CD4-positive, alpha-beta T cell (primary cell): ENCODE data around the gene MFAP5. TPM values are rescaled to one million over a fixed set of nuclear protein-coding genes. Genes with fewer than 3 reads are reported as not detected.
A peak's percentile ranks its signal among the peaks of the same experiment; 100 is the strongest.

Experiments used
- ATAC-seq: fragments of 200-7000 bp; cut with Tn5 transposase; one replicate; pipeline ENCODE4 v1.10.0; 2022; ENCODE audit warnings: mild to moderate bottlenecking; ENCODE audit not compliant: poor library complexity
- CTCF ChIA-PET: fragments of 350-600 bp; sonication (Branson Sonifier 250); formaldehyde crosslinking; loops from one replicate; lab custom pipeline; 2021; ENCODE audit warnings: antibody characterized with exemption, inconsistent platforms; lab: Charles Lee
- POLR2A ChIA-PET: fragments of 350-600 bp; sonication (Branson Sonifier 250); formaldehyde crosslinking; loops from one replicate; lab custom pipeline; 2021; ENCODE audit warnings: antibody characterized with exemption, inconsistent platforms; lab: Charles Lee
- DNase-seq, 14 experiments: peaks; one replicate each; pipeline ENCODE4 v3.0.0-alpha.2; 2013 to 2020; ENCODE audit warnings: mixed read lengths in 2 of 14
- H3K27ac ChIP-seq, 2 donors: one replicate each; pipeline versions ENCODE4 v1.5.1 to v1.7.0; 2013; ENCODE audit warnings: low read length in 2 of 2, low read depth in 1 of 2, mild to moderate bottlenecking in 1 of 2
- H3K27me3 ChIP-seq, 2 experiments: 1 replicate in 1 of 2; 2 replicates in 1 of 2; pipeline versions ENCODE4 v1.6.1 to v1.7.0; 2013; ENCODE audit warnings: low read length in 2 of 2, control low read depth in 1 of 2, mild to moderate bottlenecking in 1 of 2, moderate library complexity in 1 of 2; ENCODE audit not compliant: insufficient read depth in 2 of 2, control insufficient read depth in 1 of 2
- H3K36me3 ChIP-seq: one replicate; pipeline ENCODE4 v1.6.1; 2013; ENCODE audit warnings: low read length, control low read depth; ENCODE audit not compliant: insufficient read depth
- H3K4me1 ChIP-seq: one replicate; pipeline ENCODE4 v1.6.1; 2013; ENCODE audit warnings: low read length, control low read depth; ENCODE audit not compliant: insufficient read depth
- H3K4me3 ChIP-seq: one replicate; pipeline ENCODE4 v1.5.1; 2013; ENCODE audit warnings: mild to moderate bottlenecking, low read length, moderate library complexity
- H3K9me3 ChIP-seq, 2 experiments: 1 replicate in 1 of 2; 2 replicates in 1 of 2; pipeline versions ENCODE4 v1.6.1 to v1.7.0; 2013; ENCODE audit warnings: low read length in 2 of 2, mild to moderate bottlenecking in 2 of 2, control low read depth in 1 of 2, moderate library complexity in 1 of 2; ENCODE audit not compliant: control insufficient read depth in 1 of 2, insufficient read depth in 1 of 2
- H3K27ac Mint-ChIP-seq: one replicate; pipeline ENCODE4 v1.8.0; 2020; ENCODE audit warnings: mixed read lengths
- H3K27me3 Mint-ChIP-seq: one replicate; pipeline ENCODE4 v1.8.0; 2021; ENCODE audit warnings: mixed read lengths
- H3K36me3 Mint-ChIP-seq: one replicate; pipeline ENCODE4 v1.8.0; 2021; ENCODE audit warnings: low read depth, mixed read lengths
- H3K4me1 Mint-ChIP-seq: one replicate; pipeline ENCODE4 v1.8.0; 2021; ENCODE audit warnings: low read depth, mixed read lengths
- H3K4me3 Mint-ChIP-seq: one replicate; pipeline ENCODE4 v1.8.0; 2020; ENCODE audit warnings: mild to moderate bottlenecking, mixed read lengths
- H3K9me3 Mint-ChIP-seq: one replicate; pipeline ENCODE4 v1.8.0; 2020; ENCODE audit warnings: mixed read lengths
- intact Hi-C, 2 experiments: fragments of 100-400 bp; cut with DNase I in 1 of 2; cut with micrococcal nuclease in 1 of 2; formaldehyde crosslinking; loops; one replicate each; pipeline versions ENCODE4 v1.15.1 to v1.9.0; 2023 to 2025; cut with DNase I, micrococcal nuclease
- total RNA-seq, 174 experiments: library from RNA in 2 of 174; stranded (reverse) in 2 of 174; gene quantifications; one replicate each; pipeline ENCODE4 v1.2.3 and lab custom pipeline; 2021 to 2026
- TF ChIP-seq, protein P1 (sequence below): fragments of 200-600 bp; IDR thresholded peaks from one replicate; pipeline ENCODE4 v1.8.0; 2022; ENCODE audit warnings: antibody characterized with exemption, mild to moderate bottlenecking

Gene MFAP5
- total RNA-seq, 2 experiments from 2014 or later = not detected

DNA sequence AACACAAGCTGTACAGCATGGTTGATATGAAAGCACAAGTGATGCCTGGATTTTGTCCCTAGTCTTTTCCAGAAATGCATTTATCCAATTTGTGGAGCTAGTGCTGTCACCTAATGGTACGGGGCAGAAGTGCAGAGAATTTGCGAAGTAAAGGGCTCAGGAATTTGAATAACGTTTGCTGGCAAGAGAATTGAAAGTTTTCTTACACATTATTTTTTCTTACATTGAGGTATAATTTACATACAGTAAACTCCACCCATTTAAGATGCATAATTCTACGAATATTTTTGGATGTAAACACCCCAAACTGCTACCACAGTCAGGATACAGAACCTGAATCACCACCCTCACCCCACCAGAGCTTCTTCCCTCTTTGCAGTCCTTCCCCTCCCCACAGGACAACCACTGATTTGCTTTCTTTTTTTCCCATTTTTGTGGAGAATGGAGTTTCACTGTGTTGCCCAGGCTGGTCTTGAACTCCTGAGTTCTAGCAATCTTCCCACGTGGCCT lies 53.5 kb downstream of the MFAP5 start:
- Mint-ChIP-seq H3K4me3 (peak overlapping the region; percentile 58), H3K27me3 (peaks cover 7% of the 10 kb centered on the region), H3K27ac (no peak overlapping the region), H3K4me1 (peaks cover 12% of the 10 kb centered on the region), H3K36me3 (no peaks in the 10 kb centered on the region), H3K9me3 (no peaks in the 10 kb centered on the region)
- TF ChIP-seq, protein P1, sequence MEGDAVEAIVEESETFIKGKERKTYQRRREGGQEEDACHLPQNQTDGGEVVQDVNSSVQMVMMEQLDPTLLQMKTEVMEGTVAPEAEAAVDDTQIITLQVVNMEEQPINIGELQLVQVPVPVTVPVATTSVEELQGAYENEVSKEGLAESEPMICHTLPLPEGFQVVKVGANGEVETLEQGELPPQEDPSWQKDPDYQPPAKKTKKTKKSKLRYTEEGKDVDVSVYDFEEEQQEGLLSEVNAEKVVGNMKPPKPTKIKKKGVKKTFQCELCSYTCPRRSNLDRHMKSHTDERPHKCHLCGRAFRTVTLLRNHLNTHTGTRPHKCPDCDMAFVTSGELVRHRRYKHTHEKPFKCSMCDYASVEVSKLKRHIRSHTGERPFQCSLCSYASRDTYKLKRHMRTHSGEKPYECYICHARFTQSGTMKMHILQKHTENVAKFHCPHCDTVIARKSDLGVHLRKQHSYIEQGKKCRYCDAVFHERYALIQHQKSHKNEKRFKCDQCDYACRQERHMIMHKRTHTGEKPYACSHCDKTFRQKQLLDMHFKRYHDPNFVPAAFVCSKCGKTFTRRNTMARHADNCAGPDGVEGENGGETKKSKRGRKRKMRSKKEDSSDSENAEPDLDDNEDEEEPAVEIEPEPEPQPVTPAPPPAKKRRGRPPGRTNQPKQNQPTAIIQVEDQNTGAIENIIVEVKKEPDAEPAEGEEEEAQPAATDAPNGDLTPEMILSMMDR = peak; percentile 62
- Histone ChIP-seq H3K4me3 (no peak overlapping the region), H3K4me1 (peaks cover 5% of the 10 kb centered on the region), H3K9me3 (no peaks in the 10 kb centered on the region), H3K27me3 (no peaks in the 10 kb centered on the region), H3K27ac (no peak overlapping the region), H3K36me3 (no peaks in the 10 kb centered on the region)
- ChIA-PET POLR2A (interaction anchor here (0.8 to 1.8 kb wide), 4 partner anchors 10 to 65 kb away, joined by 3 to 5 read pairs (median 4); no protein-coding TSS in a partner anchor), CTCF (interaction anchor here (0.6 to 3.3 kb wide), 5 partner anchors 14 to 1531 kb away, joined by 3 to 9 read pairs (median 3); no protein-coding TSS in a partner anchor)
- intact Hi-C loops = loop anchor here in 1 of 2 experiments (5.0 kb wide), 1 partner anchor 62 kb away; no protein-coding TSS in a partner anchor
- DNase-seq (peak in 3 of 14 experiments; percentile 18 to 44 (median 37)), ATAC-seq (peak; percentile 32)

- Mint-ChIP-seq H3K4me1 (peaks cover 12% of the 10 kb centered on the region), H3K4me3 (no peak overlapping the region), H3K9me3 (no peaks in the 10 kb centered on the region), H3K27me3 (peaks cover 13% of the 10 kb centered on the region), H3K27ac (no peak overlapping the region), H3K36me3 (no peaks in the 10 kb centered on the region)
- ChIA-PET CTCF (interaction anchor here (0.6 kb wide), 1 partner anchor 10 kb away, joined by 3 read pairs; no protein-coding TSS in a partner anchor), POLR2A (no interaction called here)
- peaks cover 0 to 4% of the 10 kb centered on the region in 2 experiments for H3K27me3 ChIP-seq
- H3K9me3 ChIP-seq = no peaks in the 10 kb centered on the region
- no peak for ATAC-seq
- no peak overlapping the region for H3K4me3 ChIP-seq
- intact Hi-C loops = loop anchor here in 1 of 2 experiments (5.0 kb wide), 1 partner anchor 60 kb away; no protein-coding TSS in a partner anchor
- peaks cover 5% of the 10 kb centered on the region for H3K4me1 ChIP-seq
- TF ChIP-seq, protein P1 = no peak
- no peak for DNase-seq
- H3K27ac ChIP-seq = no peak overlapping the region
- no peaks in the 10 kb centered on the region for H3K36me3 ChIP-seq
Observed at GRCh38 chr12:8606890-8607289, 55.7 kb downstream of the MFAP5 start.

GRCh38 chr12:8605057-8605456 lies 57.6 kb downstream of the MFAP5 start:
- H3K27ac Mint-ChIP-seq = no peak overlapping the region
- H3K27me3 ChIP-seq = peaks cover 0 to 4% of the 10 kb centered on the region in 2 experiments

More at GRCh38 chr12:8605057-8605456, 57.6 kb downstream of the MFAP5 start:
- H3K9me3 ChIP-seq = no peaks in the 10 kb centered on the region
- intact Hi-C loops = loop anchor here in 1 of 2 experiments (5.0 kb wide), 1 partner anchor 58 kb away; no protein-coding TSS in a partner anchor
- peaks cover 5% of the 10 kb centered on the region for H3K4me1 ChIP-seq
- no peaks in the 10 kb centered on the region for H3K36me3 ChIP-seq
- ChIA-PET POLR2A (no interaction called here), CTCF (interaction anchor here (0.7 kb wide), 1 partner anchor 286 kb away, joined by 5 read pairs; no protein-coding TSS in a partner anchor)
- ATAC-seq (no peak), DNase-seq (no peak)
- no peak overlapping the region for H3K4me3 ChIP-seq
- TF ChIP-seq, protein P1 = no peak
- Mint-ChIP-seq H3K9me3 (no peaks in the 10 kb centered on the region), H3K4me3 (no peak overlapping the region), H3K4me1 (peaks cover 12% of the 10 kb centered on the region), H3K27me3 (peaks cover 17% of the 10 kb centered on the region), H3K36me3 (no peaks in the 10 kb centered on the region)
- no peak overlapping the region for H3K27ac ChIP-seq
